Hair follicular keratinocyte (primary cell): Measurements from ENCODE around the gene SEC61B. TPM values are rescaled to one million over a fixed set of nuclear protein-coding genes. Genes with fewer than 3 reads are reported as not detected.

Source experiments
- total RNA-seq: library from RNA; depleted of rRNA; stranded (reverse); fragments of >200 nt; gene quantifications from 2 replicates; pipeline ENCODE4 v1.2.3, GENCODE V29; 2015

The SEC61B gene
- 189 and 240 TPM in 2 replicates for total RNA-seq

GRCh38 chr9:99221621-99222415, at the start of gene SEC61B, which contains the start of gene ALG2:
SEC61B (plus strand) TSS chr9:99222282; CDS start chr9:99222364, 82 bp downstream.
ALG2 (minus strand) TSS chr9:99221942; CDS start chr9:99221894, 48 bp downstream.

Other genes starting within 250 kb of the SEC61B start
- 28.3 and 28.7 TPM in 2 replicates for gene TGFBR1, start 117.2 kb upstream of the SEC61B start, total RNA-seq
- gene ALG2, start 340 bp upstream of the SEC61B start, total RNA-seq, result 36.3 and 37.9 TPM in 2 replicates